Measurements from ENCODE around the gene CEP70.

The CEP70 gene

DNA sequence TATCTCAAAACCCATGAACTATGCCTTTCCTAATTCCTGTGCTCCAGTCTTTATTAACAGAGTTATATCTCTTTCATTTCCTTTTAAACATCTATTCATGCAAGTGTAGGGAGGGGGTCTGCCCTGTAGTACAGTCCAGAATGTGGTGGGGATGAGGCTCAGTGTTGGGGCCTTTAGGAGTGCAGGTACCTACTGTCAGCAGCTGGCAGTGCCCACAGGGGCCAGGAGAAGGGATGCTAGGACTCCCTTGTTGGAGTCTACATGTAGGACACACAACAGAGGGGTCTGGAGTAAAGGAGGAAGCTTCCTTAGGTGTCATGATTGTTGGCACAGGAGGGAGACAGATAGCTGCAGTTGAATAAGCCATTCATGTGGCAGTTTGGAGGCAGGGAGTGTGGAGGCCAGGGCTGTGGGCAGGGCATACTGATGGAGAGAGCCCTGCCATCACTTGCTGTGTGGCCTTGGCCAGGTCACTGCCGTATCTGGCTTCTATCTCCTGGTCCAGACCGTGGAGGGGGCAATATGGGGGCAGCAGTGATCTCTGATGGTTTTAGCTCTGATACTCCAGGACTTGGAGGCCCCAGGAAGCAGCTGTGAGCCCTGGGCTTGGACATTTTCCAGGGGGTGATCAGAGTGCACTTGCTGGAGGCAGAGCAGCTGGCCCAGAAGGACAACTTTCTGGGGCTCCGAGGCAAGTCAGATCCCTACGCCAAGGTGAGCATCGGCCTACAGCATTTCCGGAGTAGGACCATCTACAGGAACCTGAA lies 130.2 kb downstream of the CEP70 start:
- no peak for TF ChIP-seq ZC3H10 (CRISPR knock-in tag; IDR thresholded peaks at IDR 0.05)
- no peak for TF ChIP-seq ZNF70 (CRISPR knock-in tag; IDR thresholded peaks at IDR 0.05)

DNA sequence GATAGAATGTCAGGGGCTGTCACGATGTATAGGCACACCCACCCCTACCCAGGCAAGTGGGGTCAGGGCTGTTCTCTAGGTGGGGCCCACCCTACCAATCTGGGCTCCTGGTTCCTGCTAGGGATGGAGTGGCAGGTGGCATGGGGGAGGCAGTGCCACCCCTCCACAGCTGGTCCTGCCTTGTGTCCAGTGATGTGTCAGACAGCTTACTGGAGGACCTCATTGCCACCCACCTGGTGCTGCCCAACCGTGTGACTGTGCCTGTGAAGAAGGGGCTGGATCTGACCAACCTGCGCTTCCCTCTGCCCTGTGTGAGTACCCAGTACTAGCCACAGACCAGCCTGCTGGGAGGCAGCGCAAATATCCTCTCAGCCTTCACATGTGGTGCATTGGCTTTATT lies 132.2 kb downstream of the CEP70 start:
- ATAC-seq, result no peak
- TF ChIP-seq, protein P1, sequence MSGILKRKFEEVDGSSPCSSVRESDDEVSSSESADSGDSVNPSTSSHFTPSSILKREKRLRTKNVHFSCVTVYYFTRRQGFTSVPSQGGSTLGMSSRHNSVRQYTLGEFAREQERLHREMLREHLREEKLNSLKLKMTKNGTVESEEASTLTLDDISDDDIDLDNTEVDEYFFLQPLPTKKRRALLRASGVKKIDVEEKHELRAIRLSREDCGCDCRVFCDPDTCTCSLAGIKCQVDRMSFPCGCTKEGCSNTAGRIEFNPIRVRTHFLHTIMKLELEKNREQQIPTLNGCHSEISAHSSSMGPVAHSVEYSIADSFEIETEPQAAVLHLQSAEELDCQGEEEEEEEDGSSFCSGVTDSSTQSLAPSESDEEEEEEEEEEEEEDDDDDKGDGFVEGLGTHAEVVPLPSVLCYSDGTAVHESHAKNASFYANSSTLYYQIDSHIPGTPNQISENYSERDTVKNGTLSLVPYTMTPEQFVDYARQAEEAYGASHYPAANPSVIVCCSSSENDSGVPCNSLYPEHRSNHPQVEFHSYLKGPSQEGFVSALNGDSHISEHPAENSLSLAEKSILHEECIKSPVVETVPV (CRISPR knock-in tag; IDR thresholded peaks at IDR 0.05), result no peak
- TF ChIP-seq, protein P2, sequence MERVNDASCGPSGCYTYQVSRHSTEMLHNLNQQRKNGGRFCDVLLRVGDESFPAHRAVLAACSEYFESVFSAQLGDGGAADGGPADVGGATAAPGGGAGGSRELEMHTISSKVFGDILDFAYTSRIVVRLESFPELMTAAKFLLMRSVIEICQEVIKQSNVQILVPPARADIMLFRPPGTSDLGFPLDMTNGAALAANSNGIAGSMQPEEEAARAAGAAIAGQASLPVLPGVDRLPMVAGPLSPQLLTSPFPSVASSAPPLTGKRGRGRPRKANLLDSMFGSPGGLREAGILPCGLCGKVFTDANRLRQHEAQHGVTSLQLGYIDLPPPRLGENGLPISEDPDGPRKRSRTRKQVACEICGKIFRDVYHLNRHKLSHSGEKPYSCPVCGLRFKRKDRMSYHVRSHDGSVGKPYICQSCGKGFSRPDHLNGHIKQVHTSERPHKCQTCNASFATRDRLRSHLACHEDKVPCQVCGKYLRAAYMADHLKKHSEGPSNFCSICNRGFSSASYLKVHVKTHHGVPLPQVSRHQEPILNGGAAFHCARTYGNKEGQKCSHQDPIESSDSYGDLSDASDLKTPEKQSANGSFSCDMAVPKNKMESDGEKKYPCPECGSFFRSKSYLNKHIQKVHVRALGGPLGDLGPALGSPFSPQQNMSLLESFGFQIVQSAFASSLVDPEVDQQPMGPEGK (CRISPR knock-in tag; IDR thresholded peaks at IDR 0.05; ENCODE audit: borderline replicate concordance), result no peak
- no peak for TF ChIP-seq ZNF565 (CRISPR knock-in tag; conservative IDR thresholded peaks at IDR 0.05; ENCODE audit: low read depth)
- no peak for TF ChIP-seq TCF4 (CRISPR knock-in tag; IDR thresholded peaks at IDR 0.05; ENCODE audit: borderline replicate concordance)
- no peak for TF ChIP-seq SNAI2 (CRISPR knock-in tag; IDR thresholded peaks at IDR 0.05)
- no peak for TF ChIP-seq ISL1 (CRISPR knock-in tag; IDR thresholded peaks at IDR 0.05)
- TF ChIP-seq ZFP30 (CRISPR knock-in tag; IDR thresholded peaks at IDR 0.05), result no peak
- TF ChIP-seq, protein P3, sequence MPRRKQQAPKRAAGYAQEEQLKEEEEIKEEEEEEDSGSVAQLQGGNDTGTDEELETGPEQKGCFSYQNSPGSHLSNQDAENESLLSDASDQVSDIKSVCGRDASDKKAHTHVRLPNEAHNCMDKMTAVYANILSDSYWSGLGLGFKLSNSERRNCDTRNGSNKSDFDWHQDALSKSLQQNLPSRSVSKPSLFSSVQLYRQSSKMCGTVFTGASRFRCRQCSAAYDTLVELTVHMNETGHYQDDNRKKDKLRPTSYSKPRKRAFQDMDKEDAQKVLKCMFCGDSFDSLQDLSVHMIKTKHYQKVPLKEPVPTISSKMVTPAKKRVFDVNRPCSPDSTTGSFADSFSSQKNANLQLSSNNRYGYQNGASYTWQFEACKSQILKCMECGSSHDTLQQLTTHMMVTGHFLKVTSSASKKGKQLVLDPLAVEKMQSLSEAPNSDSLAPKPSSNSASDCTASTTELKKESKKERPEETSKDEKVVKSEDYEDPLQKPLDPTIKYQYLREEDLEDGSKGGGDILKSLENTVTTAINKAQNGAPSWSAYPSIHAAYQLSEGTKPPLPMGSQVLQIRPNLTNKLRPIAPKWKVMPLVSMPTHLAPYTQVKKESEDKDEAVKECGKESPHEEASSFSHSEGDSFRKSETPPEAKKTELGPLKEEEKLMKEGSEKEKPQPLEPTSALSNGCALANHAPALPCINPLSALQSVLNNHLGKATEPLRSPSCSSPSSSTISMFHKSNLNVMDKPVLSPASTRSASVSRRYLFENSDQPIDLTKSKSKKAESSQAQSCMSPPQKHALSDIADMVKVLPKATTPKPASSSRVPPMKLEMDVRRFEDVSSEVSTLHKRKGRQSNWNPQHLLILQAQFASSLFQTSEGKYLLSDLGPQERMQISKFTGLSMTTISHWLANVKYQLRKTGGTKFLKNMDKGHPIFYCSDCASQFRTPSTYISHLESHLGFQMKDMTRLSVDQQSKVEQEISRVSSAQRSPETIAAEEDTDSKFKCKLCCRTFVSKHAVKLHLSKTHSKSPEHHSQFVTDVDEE (CRISPR knock-in tag; IDR thresholded peaks at IDR 0.05), result no peak
- no peak for TF ChIP-seq OSR1 (CRISPR knock-in tag; IDR thresholded peaks at IDR 0.05)
- no peak for TF ChIP-seq CSDC2 (CRISPR knock-in tag; IDR thresholded peaks at IDR 0.05)
- no peak for TF ChIP-seq ESRRG (CRISPR knock-in tag; IDR thresholded peaks at IDR 0.05)
- no peak for TF ChIP-seq ZNF70 (CRISPR knock-in tag; IDR thresholded peaks at IDR 0.05)
- TF ChIP-seq, protein P4, sequence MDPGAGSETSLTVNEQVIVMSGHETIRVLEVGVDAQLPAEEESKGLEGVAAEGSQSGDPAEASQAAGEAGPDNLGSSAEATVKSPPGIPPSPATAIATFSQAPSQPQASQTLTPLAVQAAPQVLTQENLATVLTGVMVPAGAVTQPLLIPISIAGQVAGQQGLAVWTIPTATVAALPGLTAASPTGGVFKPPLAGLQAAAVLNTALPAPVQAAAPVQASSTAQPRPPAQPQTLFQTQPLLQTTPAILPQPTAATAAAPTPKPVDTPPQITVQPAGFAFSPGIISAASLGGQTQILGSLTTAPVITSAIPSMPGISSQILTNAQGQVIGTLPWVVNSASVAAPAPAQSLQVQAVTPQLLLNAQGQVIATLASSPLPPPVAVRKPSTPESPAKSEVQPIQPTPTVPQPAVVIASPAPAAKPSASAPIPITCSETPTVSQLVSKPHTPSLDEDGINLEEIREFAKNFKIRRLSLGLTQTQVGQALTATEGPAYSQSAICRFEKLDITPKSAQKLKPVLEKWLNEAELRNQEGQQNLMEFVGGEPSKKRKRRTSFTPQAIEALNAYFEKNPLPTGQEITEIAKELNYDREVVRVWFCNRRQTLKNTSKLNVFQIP (CRISPR knock-in tag; IDR thresholded peaks at IDR 0.05; ENCODE audit: borderline replicate concordance, low read depth), result no peak

More for the DNA sequence above, 130.2 kb downstream of the CEP70 start:
- ATAC-seq, result no peak

DNA sequence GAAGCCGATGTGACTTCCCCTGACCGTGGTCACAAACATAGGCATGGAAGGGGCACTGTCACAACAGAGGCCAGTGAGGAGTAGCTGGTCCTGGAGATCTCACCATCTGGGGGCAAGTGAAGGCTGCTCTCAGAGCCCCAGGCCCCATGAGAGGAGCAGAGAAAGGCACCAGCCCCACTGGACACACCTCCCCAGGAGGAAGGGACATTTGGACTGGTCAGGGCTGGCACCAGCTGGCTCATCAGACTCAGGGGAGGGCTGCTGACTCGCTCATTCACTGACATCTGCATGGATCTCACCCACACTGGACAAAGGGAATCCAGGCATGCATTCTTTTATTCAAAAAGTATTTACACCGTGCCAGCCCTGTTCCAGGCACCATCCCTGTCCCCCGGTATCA lies 132.8 kb downstream of the CEP70 start:
- peak; percentile 60 for ATAC-seq

More for the DNA sequence above, 132.8 kb downstream of the CEP70 start:
- no peak for TF ChIP-seq SNAI2 (CRISPR knock-in tag; IDR thresholded peaks at IDR 0.05)
- TF ChIP-seq ZNF70 (CRISPR knock-in tag; IDR thresholded peaks at IDR 0.05), result no peak
- TF ChIP-seq, protein P2 (CRISPR knock-in tag; IDR thresholded peaks at IDR 0.05; ENCODE audit: borderline replicate concordance), result no peak
- TF ChIP-seq ARNTL (CRISPR knock-in tag; IDR thresholded peaks at IDR 0.05; ENCODE audit: borderline replicate concordance, low read depth), result no peak
- no peak for TF ChIP-seq ISL1 (CRISPR knock-in tag; IDR thresholded peaks at IDR 0.05)
- TF ChIP-seq TOX (CRISPR knock-in tag; IDR thresholded peaks at IDR 0.05; ENCODE audit: borderline replicate concordance), result no peak
